Measurements from ENCODE around the gene LILRA1.

- no peak for TF ChIP-seq POLR2AphosphoS5 (IDR thresholded peaks at IDR 0.05; ENCODE audit: borderline replicate concordance, low read depth, low read length)
- TF ChIP-seq EZH2 (IDR thresholded peaks at IDR 0.05): no peak
Measured at GRCh38 chr19:54630782-54631181, 37.4 kb downstream of the LILRA1 start.
